HG03571 (cell line): ENCODE measurements around the gene FBXL12.
"Not testable (repeated sequence)": the region's sequence is repeated elsewhere in the genome, so short reads cannot be mapped to it uniquely, and the experiment has no call there.

ENCODE experiments used
- ATAC-seq: cut with Tn5 transposase; IDR thresholded peaks from one replicate; pipeline ENCODE4 v1.9.1; 2021; ENCODE audit not compliant: unreplicated experiment

The FBXL12 gene

DNA sequence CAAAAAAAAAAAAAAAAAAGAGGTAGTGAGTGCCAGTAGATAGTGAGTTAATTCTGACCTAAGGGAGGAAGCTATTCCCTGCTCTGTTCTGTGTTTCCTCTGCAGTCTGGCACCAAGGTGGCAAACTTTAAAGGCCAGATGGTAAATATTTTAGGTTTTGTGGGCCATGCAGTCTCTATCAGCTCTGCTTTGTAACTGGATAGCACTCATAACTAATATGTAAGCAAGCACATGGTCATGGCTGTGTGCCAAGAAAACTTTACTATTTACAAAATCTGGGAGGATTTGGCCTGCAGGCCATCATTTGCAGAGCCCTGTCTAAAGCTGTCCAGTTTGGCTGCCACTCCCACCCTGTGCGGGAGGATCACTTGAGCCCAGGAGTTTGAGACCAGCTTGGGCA is 20.5 kb upstream of the FBXL12 start:
- no peak for ATAC-seq

DNA sequence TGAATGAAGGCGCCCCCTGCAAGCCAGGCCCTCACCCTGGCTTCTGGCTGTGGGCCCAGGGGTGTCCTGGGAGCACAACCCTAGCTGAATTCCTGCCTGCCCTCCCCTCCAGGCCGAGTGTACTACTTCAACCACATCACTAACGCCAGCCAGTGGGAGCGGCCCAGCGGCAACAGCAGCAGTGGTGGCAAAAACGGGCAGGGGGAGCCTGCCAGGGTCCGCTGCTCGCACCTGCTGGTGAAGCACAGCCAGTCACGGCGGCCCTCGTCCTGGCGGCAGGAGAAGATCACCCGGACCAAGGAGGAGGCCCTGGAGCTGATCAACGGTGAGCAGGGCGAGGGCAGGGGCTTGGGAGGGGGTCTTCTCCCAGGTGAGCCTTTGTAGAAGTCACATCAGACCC is 19.4 kb upstream of the FBXL12 start:
- no peak for ATAC-seq

- ATAC-seq = no peak
Observed at GRCh38 chr19:9836021-9836420, 17.1 kb upstream of the FBXL12 start.

DNA sequence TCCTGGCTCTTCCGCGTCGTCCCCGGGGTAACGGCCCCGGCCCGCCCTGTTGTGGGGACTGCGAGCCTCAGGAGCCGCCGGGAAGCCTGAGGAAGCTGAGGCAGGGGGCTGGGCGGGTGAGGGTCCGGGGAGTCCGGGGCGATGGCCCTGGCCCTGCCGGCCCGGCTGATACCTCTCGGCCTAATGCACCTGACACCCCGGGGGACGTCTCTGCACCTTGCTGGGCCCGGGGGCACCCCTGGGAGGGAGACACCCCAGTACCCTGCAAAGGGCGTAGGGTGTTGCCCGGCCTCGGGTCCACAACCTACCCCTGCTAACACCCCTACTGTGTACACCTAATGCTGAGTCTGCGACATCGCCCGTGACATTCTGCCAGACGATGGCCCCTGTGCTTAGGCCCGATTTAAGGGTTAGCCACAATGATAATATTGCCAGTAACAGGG is 16.6 kb upstream of the FBXL12 start:
- ATAC-seq = peak; percentile 20

- ATAC-seq = peak; percentile 90
Observed at GRCh38 chr19:9834726-9835506, 16.0 kb upstream of the FBXL12 start, which contains the start of gene PIN1. Gene PIN1, plus strand, starts transcription at chr19:9835318. Its CDS starts 27 bp downstream, at chr19:9835345.

DNA sequence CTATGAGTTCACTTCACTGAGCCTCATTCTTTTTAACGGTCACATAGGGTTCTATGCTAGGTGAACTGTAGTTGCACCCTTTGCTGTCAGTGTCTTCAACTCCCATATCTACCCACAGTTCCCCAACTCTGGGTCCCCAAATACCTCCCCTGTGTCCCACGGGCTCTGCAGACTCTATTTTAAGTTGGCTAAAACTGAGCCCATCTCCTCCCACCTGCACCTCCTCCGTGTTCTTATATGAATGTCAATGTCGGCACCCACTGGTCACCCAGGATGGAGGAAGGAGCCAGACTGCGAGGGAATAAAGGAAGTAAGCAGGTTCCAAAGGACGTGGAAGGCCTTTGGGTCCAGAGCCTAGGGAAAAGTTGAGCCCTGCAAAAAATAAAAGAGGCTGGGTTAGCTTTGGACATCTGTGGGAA is 15.4 kb upstream of the FBXL12 start:
- ATAC-seq = no peak

DNA sequence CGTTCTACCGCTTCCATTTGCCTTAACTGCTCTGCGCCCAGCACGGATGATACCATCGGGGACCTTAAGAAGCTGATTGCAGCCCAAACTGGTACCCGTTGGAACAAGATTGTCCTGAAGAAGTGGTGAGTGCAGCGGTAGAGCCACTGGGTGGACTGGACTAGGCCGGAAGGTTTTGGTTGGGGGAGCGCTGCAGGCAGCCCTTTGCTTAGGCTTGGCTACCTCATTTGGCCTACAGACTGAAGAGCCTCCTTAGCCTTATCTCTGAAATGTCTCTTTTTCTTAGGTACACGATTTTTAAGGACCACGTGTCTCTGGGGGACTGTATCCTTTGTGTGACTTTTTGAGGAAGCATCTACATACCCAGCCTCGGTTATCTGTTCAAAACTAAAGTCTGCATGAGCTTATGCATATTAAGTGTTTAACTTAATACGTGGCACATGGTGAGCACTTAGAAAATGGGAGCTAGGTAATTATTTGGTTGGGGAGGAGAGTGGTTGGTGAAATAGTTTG is 9.7 kb upstream of the FBXL12 start:
- ATAC-seq = no peak

- peak; percentile 83 for ATAC-seq
Observed at GRCh38 chr19:9827289-9828238, 8.7 kb upstream of the FBXL12 start, which contains the start of gene UBL5. Gene UBL5, plus strand, starts transcription at chr19:9827918. Its CDS starts 420 bp downstream, at chr19:9828338.

DNA sequence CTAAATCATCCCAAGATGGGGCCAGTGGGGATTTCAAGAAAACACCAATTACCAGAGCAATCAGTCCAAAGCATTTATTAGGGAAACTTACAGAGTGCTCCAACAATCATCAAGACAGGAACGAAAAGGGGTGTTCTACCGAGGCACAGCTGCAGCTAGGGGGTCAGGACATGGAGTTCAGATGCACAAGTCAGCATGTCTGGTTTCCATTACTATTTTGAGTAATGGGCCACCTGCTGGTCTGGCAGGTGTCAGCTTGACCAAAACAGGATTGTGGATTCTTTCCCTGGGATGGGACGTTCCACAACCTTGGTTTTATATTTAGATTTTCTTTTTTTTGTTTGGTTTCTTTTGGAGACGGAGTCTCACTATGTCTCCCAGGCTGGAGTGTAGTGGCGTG is 4.9 kb upstream of the FBXL12 start:
- ATAC-seq = no peak

DNA sequence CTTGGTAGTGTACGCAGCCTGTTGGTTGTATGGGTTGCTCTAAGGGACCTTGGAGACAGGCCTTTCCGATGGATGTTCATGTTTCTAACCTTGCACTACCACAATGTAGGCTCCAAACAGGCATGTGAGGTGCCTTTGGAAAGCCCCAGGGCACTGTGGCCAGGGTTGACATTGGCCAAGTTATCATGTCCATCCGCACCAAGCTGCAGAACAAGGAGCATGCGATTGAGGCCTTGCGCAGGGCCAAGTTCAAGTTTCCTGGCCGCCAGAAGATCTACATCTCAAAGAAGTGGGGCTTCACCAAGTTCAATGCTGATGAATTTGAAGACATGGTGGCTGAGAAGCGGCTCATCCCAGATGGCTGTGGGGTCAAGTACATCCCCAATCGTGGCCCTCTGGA is 1.2 kb upstream of the FBXL12 start:
- not testable (repeated sequence) for ATAC-seq

GRCh38 chr19:9819596-9819909 is 674 bp upstream of the FBXL12 start:
- ATAC-seq = no peak

- ATAC-seq = peak; percentile 4
Observed at GRCh38 chr19:9818175-9818733, 625 bp downstream of the FBXL12 start.

GRCh38 chr19:9811139-9811538 is 7.7 kb downstream of the FBXL12 start:
- no peak for ATAC-seq

DNA sequence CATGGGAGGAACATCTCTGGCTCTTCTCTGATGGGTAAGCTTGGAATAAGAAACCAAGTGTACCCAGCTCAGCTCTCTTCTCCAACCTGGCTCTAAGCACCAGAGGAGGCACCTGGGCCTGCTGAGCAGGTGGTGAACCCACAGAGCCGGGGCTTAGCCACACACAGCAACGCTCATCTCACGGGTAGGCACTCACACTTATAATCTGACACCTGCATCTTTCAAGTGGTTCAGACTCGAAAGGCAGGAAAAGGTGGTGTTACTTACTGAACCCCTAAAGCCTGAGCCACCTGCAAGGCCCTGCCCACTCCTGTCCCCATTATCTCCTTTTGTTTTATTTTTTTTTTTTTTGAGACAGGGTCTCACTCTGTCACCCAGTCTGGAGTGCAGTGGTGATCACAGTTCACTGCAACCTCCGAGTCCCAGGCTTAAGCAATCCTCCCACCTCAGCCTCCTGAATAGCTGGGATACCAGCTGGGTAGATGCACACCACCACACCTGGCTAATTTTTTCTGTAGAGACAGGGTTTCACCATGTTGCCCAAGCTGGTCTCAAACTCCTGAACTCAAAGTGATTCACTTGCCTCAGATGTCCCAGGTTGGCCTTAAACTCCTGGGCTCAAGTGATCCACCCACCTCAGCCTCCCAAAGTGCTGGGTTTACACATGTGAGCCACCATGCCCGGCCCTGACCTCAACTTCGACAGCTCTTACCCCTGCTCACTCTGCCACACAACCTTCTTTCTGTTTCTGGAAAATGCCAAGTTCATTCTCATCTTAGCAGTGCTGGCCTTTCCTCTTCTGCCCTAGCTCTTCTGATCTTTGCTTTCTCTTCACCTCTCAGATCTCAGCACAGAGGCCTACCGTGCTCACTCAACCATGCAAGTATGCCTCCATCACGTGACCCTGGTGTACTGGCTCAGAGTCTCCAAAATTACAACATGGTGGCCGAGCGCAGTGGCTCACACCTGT is 9.7 kb downstream of the FBXL12 start:
- no peak for ATAC-seq

GRCh38 chr19:9806803-9807202 is 12.1 kb downstream of the FBXL12 start:
- ATAC-seq = no peak

DNA sequence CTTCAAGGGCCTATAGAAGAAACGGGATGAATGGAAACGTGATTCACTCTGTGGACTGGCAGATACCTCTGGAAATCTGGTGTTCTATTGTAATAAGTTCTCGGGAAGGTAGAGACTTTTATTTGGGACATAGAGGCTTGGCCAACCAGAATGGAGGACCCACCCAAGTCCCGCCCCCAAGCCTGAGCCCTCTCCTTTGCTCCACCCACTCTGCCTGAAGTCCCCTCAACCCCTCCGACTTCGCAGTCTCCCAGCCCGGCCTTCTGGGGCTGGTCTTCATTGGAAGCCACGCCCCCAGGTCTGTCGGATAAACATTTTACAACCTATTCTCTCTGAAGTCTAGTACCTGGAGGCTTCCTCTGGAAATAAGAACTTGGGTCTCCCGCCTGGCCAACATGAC is 16.9 kb downstream of the FBXL12 start:
- ATAC-seq = no peak

DNA sequence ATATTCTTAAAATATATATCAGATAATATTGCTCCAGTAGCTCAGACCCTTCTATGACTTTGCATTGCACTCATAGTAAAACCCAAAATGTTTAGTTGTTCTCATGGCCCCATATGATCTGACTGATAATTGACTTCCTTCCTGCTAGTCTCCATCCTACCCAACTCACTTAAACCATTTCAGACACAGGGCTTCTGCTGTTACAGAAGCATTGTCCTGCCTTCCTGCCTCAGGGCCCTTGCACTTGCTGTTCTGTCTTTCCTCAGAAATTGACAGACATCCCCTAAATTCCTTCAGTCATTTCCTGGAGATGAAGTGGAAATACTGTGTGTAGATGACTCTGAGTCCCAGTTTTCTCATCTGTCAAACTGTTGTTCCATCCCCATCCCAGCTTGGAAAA is 19.7 kb downstream of the FBXL12 start:
- no peak for ATAC-seq

DNA sequence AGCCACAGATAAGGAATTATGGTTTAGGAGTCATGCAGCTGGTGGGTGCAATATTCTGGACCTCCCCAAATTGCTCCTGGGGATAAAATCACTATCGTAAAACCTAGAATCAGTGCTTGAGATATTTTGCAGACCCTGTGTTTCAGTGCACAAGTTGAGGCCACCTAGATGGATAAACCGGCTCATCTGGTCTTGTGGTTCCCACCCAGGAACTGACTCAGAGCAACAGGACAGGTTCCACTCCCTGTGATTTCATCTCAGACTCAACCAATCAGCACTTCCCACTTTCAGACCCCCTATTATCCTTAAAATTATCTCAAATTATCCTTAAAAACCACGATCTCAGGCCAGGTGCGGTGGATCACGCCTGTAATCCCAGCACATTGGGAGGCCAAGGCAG is 21.0 kb downstream of the FBXL12 start:
- no peak for ATAC-seq

GRCh38 chr19:9796113-9796773 is 22.6 kb downstream of the FBXL12 start:
- no peak for ATAC-seq
